ENCODE results near the gene PPP1R11.
A peak's percentile ranks its signal among the peaks of the same experiment; 100 is the strongest.
"Not testable (repeated sequence)": the region's sequence is repeated elsewhere in the genome, so short reads cannot be mapped to it uniquely, and the experiment has no call there.

PPP1R11 gene

GRCh38 chr6:30066577-30067459 lies at the start of gene PPP1R11:
TSS of gene PPP1R11 (plus strand) at chr6:30067198. CDS start at chr6:30067411, 213 bp downstream.
- peaks cover 14% of the 10 kb centered on the region for H3K79me2 ChIP-seq (ENCODE audit: low read length)
- peak within 1 kb of the TSS; percentile 92 for H3K4me3 ChIP-seq (ENCODE audit: low read length)
- TF ChIP-seq CTCF (IDR thresholded peaks at IDR 0.05; ENCODE audit: low read depth, low read length) (no peak), EZH2phosphoT487 (IDR thresholded peaks at IDR 0.05; ENCODE audit: low read depth) (no peak)
- peak within 1 kb of the TSS; percentile 78; the same call in 1 of the 2 replicates for H2AFZ ChIP-seq (ENCODE audit: low read depth, low read length)
- H3K27ac ChIP-seq (ENCODE audit: low read length) = peak within 1 kb of the TSS; percentile 79
- no peaks in the 10 kb centered on the region for H4K20me1 ChIP-seq (ENCODE audit: insufficient read depth, low read length)
- no peaks in the 10 kb centered on the region for H3K9me3 ChIP-seq (ENCODE audit: insufficient read depth, low read length)
- H3K4me1 ChIP-seq (ENCODE audit: low read length) = peaks cover 14% of the 10 kb centered on the region
- peak within 1 kb of the TSS; percentile 81 for H3K9ac ChIP-seq (ENCODE audit: low read length)
- H3K36me3 ChIP-seq (replicated peaks; ENCODE audit: low read depth, low read length) = peaks cover 8% of the 10 kb centered on the region
- H3K4me2 ChIP-seq (ENCODE audit: low read length) = peak within 1 kb of the TSS; percentile 90
- no peaks in the 10 kb centered on the region for H3K27me3 ChIP-seq (ENCODE audit: low read depth, low read length)

- Histone ChIP-seq H3K4me3 (ENCODE audit: low read length) (no peak overlapping the region), H3K4me2 (ENCODE audit: low read length) (no peak overlapping the region), H3K9me3 (ENCODE audit: insufficient read depth, low read length) (no peaks in the 10 kb centered on the region), H3K27me3 (ENCODE audit: low read depth, low read length) (no peaks in the 10 kb centered on the region), H4K20me1 (ENCODE audit: insufficient read depth, low read length) (no peaks in the 10 kb centered on the region), H3K36me3 (replicated peaks; ENCODE audit: low read depth, low read length) (no peaks in the 10 kb centered on the region), H3K79me2 (ENCODE audit: low read length) (no peaks in the 10 kb centered on the region), H3K9ac (ENCODE audit: low read length) (no peak overlapping the region), H3K27ac (ENCODE audit: low read length) (no peak overlapping the region), H3K4me1 (ENCODE audit: low read length) (peaks cover 12% of the 10 kb centered on the region), H2AFZ (ENCODE audit: low read depth, low read length) (no peak overlapping the region)
- TF ChIP-seq CTCF (IDR thresholded peaks at IDR 0.05; ENCODE audit: low read depth, low read length) (no peak), EZH2phosphoT487 (IDR thresholded peaks at IDR 0.05; ENCODE audit: low read depth) (no peak)
Observed at GRCh38 chr6:30019819-30020218, 47.2 kb upstream of the PPP1R11 start.

GRCh38 chr6:30020626-30021025 lies 46.4 kb upstream of the PPP1R11 start:
- Histone ChIP-seq H3K9me3 (ENCODE audit: insufficient read depth, low read length) (no peaks in the 10 kb centered on the region), H3K27me3 (ENCODE audit: low read depth, low read length) (no peaks in the 10 kb centered on the region), H3K9ac (ENCODE audit: low read length) (no peak overlapping the region), H3K36me3 (replicated peaks; ENCODE audit: low read depth, low read length) (no peaks in the 10 kb centered on the region), H3K27ac (ENCODE audit: low read length) (no peak overlapping the region), H3K4me3 (ENCODE audit: low read length) (no peak overlapping the region), H2AFZ (ENCODE audit: low read depth, low read length) (no peak overlapping the region), H3K4me2 (ENCODE audit: low read length) (no peak overlapping the region), H3K79me2 (ENCODE audit: low read length) (no peaks in the 10 kb centered on the region), H3K4me1 (ENCODE audit: low read length) (peaks cover 12% of the 10 kb centered on the region), H4K20me1 (ENCODE audit: insufficient read depth, low read length) (no peaks in the 10 kb centered on the region)
- TF ChIP-seq CTCF (IDR thresholded peaks at IDR 0.05; ENCODE audit: low read depth, low read length) (no peak), EZH2phosphoT487 (IDR thresholded peaks at IDR 0.05; ENCODE audit: low read depth) (no peak)

- no peaks in the 10 kb centered on the region for H3K79me2 ChIP-seq (ENCODE audit: low read length)
- H3K4me3 ChIP-seq (ENCODE audit: low read length) = no peak overlapping the region
- H3K9me3 ChIP-seq (ENCODE audit: insufficient read depth, low read length) = no peaks in the 10 kb centered on the region
- no peaks in the 10 kb centered on the region for H3K36me3 ChIP-seq (replicated peaks; ENCODE audit: low read depth, low read length)
- H4K20me1 ChIP-seq (ENCODE audit: insufficient read depth, low read length) = no peaks in the 10 kb centered on the region
- TF ChIP-seq CTCF (IDR thresholded peaks at IDR 0.05; ENCODE audit: low read depth, low read length) = no peak
- TF ChIP-seq EZH2phosphoT487 (IDR thresholded peaks at IDR 0.05; ENCODE audit: low read depth) = no peak
- H3K4me1 ChIP-seq (ENCODE audit: low read length) = peaks cover 12% of the 10 kb centered on the region
- H3K4me2 ChIP-seq (ENCODE audit: low read length) = no peak overlapping the region
- H3K9ac ChIP-seq (ENCODE audit: low read length) = no peak overlapping the region
- H2AFZ ChIP-seq (ENCODE audit: low read depth, low read length) = no peak overlapping the region
- H3K27me3 ChIP-seq (ENCODE audit: low read depth, low read length) = no peaks in the 10 kb centered on the region
- H3K27ac ChIP-seq (ENCODE audit: low read length) = no peak overlapping the region
Observed at GRCh38 chr6:30022189-30022588, 44.8 kb upstream of the PPP1R11 start.

- H3K36me3 ChIP-seq (replicated peaks; ENCODE audit: low read depth, low read length); H3K4me3 ChIP-seq (ENCODE audit: low read length); H4K20me1 ChIP-seq (ENCODE audit: insufficient read depth, low read length); H2AFZ ChIP-seq (ENCODE audit: low read depth, low read length); H3K27me3 ChIP-seq (ENCODE audit: low read depth, low read length); H3K4me2 ChIP-seq (ENCODE audit: low read length); H3K9ac ChIP-seq (ENCODE audit: low read length); H3K79me2 ChIP-seq (ENCODE audit: low read length); H3K9me3 ChIP-seq (ENCODE audit: insufficient read depth, low read length); H3K27ac ChIP-seq (ENCODE audit: low read length): not testable (repeated sequence)
- peaks cover 12% of the 10 kb centered on the region for H3K4me1 ChIP-seq (ENCODE audit: low read length)
Observed at GRCh38 chr6:30022712-30023111, 44.3 kb upstream of the PPP1R11 start.

All from OCI-LY3 (cell line).